ENCODE results near the gene PRKCG. TPM values are rescaled to one million over a fixed set of nuclear protein-coding genes. Genes with fewer than 3 reads are reported as not detected.

Gene PRKCG
- total and polyA plus RNA-seq, 2 of the 8 experiments (the other 6 are each of a cell fraction or from before 2014, with no cell fraction given), result 6.1 to 10.6 TPM

GRCh38 chr19:53868091-53868891 is 13.7 kb upstream of the PRKCG start (continued):
- TF ChIP-seq SIRT6 (IDR thresholded peaks at IDR 0.05; ENCODE audit: low read length) (no peak), BACH1 (IDR thresholded peaks at IDR 0.05; ENCODE audit: low read length) (no peak), SAP30 (IDR thresholded peaks at IDR 0.05; ENCODE audit: insufficient read depth, insufficient replicate concordance, low read length) (peak; percentile 24)
